ENCODE results near the gene BHLHE41.

- TF ChIP-seq, protein P1, sequence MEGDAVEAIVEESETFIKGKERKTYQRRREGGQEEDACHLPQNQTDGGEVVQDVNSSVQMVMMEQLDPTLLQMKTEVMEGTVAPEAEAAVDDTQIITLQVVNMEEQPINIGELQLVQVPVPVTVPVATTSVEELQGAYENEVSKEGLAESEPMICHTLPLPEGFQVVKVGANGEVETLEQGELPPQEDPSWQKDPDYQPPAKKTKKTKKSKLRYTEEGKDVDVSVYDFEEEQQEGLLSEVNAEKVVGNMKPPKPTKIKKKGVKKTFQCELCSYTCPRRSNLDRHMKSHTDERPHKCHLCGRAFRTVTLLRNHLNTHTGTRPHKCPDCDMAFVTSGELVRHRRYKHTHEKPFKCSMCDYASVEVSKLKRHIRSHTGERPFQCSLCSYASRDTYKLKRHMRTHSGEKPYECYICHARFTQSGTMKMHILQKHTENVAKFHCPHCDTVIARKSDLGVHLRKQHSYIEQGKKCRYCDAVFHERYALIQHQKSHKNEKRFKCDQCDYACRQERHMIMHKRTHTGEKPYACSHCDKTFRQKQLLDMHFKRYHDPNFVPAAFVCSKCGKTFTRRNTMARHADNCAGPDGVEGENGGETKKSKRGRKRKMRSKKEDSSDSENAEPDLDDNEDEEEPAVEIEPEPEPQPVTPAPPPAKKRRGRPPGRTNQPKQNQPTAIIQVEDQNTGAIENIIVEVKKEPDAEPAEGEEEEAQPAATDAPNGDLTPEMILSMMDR (IDR thresholded peaks at IDR 0.05 in 8 of 11, conservative IDR thresholded peaks at IDR 0.05 in 3 of 11) = no peak
- TF ChIP-seq POLR2AphosphoS5 (IDR thresholded peaks at IDR 0.05) = peak in 1 of 3 donors; percentile 14
Measured at GRCh38 chr12:26153421-26154154, 28.8 kb upstream of the BHLHE41 start.

Measured in spleen (tissue), 7 donors.